HG02973 (cell line): ENCODE measurements around the gene KRAS.
"Not testable (repeated sequence)": the region's sequence is repeated elsewhere in the genome, so short reads cannot be mapped to it uniquely, and the experiment has no call there.

ENCODE experiments used
- ATAC-seq: cut with Tn5 transposase; IDR thresholded peaks from one replicate; pipeline ENCODE4 v1.9.1; 2021; ENCODE audit warnings: moderate library complexity; ENCODE audit not compliant: unreplicated experiment

Gene KRAS

DNA sequence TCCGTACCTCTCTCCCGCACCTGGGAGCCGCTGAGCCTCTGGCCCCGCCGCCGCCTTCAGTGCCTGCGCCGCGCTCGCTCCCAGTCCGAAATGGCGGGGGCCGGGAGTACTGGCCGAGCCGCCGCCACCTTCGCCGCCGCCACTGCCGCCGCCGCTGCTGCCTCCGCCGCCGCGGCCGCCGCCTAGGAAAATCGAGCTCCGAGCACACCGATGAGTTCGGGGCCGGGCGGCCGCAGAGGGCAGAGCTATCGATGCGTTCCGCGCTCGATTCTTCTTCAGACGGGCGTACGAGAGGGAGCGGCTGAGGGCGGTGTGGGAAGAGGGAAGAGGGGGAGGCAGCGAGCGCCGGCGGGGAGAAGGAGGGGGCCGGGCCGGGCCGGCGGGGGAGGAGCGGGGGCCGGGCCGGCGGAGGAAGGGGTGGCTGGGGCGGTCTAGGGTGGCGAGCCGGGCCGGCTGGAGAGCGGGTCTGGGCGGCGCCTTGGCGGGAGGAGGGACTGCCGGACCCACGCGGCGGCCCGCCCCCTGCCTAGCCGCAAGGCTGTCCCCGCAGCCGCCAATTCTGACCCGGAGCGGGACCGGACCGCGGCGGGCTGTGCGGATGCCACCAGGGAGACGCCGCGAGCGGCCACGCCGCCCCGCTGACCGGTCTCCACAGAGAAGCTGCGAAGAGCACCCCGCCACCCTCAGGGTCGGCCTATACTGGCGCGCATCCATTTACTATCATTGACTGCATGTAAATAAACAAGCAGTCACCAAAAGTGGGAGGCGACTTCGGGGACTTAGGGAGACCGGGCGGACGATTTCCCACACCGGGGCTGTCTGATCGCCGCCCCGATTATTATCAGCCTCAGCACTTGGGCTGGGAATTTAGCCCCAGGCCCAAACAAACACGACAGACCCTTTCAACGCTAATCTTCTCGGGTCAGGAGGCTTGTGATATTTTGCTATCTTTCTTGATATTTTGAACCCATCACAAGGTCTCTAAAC is at the start of gene KRAS:
KRAS (minus strand) TSS at position 186 of the 987 bp plus-strand sequence.
- peak; percentile 72 for ATAC-seq

DNA sequence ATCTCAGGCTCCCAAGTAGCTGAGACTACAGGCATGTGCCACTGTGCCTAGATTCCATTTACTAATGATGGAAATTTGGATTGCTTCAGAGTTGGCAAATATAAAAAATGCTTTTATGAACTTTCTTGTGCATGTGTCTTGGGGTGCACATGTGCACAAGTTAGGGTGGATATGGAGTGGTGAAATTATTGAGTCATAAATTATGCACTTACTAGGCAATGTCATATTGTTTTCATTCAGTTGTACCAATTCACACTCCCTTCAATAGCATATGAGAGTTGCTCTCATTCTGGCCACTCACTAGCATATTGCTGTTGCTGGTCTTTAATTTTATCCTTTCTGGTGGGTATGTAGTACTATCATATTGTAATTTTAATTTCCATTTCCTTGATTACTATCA is 45.7 kb upstream of the KRAS start:
- no peak for ATAC-seq

DNA sequence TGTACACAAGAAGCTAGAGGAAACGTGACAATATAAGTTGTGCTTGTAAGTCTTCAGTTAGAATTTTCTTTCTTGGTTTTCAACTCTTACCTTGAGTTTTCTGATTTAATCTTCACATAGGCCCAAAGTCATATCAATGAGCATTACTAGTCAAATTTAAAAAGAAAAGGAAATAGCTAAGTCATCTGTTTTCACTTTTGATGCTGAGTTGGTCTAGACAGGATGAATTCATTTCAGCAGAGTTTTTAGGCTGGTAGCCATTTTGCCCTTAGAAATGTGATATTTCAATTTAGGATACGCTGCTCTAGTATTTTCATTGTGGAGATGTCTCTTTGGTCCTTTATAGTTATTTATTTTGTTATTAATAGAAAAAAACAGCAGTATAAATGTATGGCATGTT is 44.6 kb upstream of the KRAS start:
- no peak for ATAC-seq

DNA sequence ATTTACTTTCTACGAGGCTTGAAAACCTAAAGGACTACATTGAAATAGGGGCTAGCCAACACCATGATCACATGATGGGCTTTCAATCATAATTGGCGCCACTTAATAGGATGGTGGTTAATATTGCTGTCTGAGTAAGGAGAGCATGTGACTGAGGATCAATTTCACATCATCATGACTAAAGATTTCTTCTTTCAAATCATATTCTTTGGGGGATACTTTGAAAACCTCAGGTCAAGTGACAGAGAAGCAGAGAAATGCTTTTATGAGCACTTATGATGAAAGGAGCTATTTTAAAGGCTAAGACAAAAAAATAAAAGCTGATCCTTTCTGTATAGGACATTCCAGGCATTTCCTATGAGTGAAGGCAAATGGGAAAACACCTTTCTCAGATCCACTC is 42.9 kb upstream of the KRAS start:
- ATAC-seq = no peak

DNA sequence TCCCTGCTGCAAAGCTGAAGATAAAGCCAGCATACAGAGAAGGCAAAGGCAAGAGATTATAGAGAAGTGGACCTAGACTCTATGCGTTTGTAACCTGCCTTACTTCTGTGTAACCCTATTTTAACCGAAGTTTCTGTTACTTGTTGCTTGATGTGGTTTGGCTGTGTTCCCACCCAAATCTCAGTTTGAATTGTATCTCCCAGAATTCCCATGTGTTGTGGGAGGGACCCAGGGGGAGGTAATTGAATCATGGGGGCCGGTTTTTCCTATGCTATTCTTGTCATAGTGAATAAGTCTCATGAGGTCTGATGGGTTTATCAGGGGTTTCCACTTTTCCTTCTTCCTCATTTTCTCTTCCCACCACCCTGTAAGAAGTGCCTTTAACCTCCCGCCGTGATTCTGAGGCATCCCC is 42.1 kb upstream of the KRAS start:
- ATAC-seq = not testable (repeated sequence)

DNA sequence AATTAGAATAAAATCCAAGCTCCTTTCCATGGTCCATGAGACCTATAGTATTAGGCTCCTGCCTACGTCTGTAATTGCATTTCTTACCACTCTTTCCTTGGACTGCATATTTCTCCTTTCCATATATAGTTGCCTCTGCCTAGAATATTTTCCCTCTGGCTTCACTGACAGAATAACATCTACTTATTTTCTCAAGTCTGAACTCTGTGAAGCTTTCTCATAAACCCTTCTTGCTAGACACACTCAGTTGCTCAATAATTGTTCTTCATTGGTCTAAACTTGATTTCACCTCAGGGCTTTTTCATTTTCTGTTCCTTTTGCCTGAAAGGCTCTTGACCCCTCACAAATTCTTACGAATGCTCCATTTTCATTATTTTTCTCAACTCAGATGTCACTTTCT is 36.9 kb upstream of the KRAS start:
- ATAC-seq = no peak

DNA sequence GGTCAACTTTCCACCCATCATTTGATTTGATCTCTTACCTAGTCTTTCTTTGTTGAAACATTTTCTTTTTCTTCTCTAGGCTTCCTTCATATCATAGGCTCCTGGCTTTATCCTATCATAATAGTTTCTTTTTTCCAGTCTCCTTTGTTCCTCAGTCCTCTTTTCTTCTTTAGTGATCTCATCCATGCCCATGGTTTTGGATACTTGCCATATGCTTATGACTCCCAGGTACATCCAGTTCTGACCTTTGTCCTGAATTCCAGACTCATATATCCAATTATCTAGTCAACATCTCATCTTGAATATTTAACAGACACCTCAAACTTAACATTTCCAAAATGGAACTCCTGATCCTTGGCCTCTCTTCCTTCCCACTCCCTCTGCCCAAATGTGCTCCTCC is 36.1 kb upstream of the KRAS start:
- ATAC-seq = no peak

DNA sequence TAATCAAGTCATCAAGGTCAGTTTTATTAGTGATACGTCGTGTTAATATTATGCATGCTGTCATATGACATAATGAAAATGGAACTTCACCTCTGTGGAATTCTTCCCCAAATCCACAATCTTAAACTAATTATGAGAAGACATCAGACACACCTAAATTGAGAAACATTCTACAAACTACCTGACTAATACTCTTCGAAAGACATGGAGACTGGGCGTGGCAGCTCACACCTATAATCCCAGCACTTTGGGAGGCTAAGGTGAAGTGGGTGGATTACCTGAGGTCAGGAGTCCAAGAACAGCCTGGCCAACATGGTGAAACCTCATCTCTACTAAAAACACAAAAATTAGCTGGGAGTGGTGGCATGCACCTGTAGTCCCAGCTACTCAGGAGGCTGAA is 33.3 kb upstream of the KRAS start:
- ATAC-seq = no peak

DNA sequence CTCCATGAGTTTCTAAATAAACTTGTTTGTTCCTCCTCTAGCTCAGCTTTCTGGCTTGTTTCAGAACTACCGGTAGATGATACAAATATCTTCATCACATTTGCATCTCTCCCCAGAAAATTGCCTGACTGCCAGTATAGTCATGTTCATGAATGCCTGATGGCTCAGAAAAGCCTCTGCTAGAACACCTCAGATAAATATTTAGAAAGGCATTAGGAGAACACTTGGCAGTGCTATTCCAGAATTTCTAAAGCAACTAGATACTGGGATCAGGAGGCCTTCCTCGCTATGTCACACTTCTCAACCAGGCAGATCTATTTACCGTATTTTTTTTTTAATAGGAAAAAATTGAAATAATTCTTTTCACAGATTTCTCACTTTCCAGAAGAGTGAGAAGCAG is 32.3 kb upstream of the KRAS start:
- ATAC-seq = no peak

DNA sequence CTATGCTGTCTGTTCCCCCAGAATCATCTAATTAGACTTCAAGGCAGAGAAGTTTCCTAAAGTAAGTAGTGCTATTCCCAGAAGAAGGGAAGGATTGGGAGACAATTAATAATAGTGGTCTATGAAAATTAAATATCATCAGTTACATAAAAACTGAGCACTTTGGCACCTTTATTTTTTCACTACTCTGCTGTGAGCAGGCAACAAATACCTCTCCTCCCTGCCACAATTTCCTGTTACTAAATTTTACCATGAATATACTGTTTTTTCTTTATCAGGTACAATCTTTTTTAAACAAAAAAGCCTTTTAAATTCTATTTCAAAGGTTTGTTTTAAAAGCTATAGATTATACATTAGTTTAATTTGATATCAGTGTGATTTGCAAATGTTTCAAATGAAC is 29.4 kb upstream of the KRAS start:
- no peak for ATAC-seq

DNA sequence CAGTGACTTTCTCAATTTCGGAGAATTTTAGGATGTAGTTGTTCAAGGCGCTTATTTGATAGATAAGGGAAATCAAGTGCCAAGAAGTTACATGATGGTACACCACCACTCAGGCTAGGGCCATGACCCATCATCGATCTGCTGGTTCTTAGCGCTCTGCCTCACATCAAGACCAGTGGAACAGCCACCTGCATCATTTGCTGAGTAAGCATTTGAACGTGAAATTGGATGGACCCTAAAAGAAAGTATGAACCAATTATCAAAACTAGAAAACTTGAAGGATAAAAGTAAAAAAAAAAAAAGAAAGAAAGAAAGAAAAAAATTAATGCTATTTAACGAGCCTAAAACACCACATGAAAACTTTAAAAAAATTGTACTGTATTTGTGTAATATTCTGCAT is 27.5 kb upstream of the KRAS start:
- ATAC-seq = no peak

DNA sequence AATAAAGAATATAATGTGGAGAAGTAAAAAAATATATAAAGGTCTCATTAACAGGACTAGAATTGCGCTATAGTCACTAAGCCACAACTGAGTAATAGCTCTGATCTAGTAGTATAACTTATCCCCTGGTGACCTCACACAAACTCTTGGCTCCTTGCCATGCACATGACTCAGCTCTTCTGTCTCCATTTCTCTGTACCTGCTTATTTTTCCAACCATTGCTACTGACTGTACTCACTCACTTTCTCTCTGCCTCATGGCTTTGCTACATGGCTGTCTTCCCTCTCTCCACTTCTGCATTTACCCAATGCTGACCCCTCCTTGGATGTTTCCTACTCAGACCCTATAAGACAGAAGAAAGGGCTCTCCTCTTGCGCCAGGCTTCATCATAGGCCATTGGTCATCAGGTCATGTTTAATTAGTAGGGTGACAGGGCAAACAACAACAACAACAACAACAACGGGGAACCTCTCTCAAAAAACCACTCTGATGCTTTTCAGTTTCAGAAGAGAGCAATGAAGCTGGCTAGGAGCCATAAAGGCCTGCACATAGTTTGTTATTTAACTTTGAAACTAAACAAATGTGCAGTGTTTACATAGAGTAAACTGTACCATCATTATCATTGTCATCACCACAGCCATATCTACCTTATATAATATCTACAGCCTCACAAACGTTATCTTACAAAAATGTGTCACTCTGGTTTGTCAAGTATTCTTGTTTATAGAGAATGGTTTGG is 25.6 kb upstream of the KRAS start:
- peak; percentile 58 for ATAC-seq

DNA sequence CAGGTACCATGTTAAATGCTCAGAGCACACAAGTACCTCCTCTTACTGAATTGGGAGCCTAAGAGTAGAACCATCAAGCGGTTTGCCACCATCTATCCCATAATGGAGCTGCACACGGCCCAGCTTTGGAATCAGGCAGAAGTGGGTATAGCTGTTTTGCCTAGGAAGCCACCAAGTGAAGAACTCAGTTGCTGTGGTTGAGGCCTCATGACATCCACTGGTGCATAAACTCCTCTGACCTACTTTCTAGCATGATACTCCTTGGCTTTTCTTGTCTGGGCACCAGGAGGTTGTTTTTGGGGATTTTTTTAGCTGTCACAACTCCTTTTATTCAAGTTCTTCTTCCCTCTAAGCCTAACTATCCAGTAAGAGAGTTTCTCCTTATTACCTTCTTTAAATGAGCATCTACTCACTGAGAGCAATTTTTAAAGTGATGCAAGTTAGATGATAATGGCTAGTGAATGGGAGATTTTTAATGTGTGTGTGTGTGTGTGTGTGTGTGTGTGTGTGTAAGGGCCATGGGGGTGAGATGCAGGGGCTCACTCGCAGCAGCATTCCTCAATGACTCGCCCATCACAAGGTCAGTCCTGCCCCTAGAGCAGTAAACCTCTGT is 20.9 kb upstream of the KRAS start:
- ATAC-seq = no peak

DNA sequence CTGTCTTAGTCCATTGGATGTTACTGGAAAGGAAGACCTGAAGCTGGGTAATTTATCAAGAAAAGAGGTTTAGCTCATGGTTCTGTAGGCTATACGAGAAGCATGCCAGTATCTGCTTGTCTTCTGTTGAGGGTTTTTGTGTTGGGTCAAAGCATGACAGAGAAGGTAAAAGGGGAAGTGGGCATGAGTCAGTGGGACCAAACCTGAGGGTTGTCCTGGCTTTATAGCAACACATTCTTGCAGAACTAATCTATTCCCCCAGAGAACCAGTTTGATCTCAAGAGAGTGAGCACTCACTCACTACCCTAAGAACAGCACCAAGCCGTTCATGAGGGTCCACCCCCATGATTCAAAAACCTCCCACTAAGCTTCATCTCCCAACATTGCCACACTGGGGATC is 19.0 kb upstream of the KRAS start:
- ATAC-seq = peak; percentile 67

DNA sequence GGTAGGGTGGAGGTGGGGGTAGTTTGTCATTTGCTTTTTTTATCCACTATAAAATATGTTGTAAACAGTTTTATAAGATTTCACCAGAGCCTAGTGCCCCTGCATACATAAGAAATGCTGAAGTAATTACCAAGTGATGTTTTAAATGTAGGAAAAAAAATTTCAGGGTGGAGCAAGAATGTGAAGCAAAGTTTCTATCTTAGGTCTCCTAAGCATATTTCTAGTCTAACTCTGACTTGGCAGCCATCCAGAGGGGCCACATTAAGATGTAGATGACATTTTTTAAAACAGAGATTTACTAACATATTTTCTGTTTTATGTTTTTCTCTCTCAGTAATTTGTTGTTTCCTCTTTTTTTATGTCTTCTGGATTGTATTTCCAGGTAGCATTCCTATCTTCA is 15.8 kb upstream of the KRAS start:
- ATAC-seq = no peak

DNA sequence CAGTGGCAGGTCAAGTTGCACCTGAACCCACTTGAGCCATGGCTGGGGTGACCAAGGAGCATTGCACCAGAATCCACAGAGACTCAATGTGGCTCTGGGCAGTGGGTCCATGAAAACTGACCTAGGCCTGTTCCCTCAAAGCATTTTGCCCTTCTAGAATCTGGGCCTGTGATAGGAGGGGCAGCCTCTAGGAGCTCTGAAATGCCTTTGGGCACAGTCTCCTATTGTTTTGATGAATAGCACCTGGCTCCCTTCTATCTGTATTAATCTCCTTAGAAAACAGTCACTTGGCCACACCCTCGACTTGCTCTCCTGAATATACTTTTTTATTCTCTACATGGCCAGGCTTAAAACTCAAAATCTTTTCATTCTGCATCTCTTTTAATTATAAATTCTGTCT is 14.1 kb upstream of the KRAS start:
- ATAC-seq = no peak

DNA sequence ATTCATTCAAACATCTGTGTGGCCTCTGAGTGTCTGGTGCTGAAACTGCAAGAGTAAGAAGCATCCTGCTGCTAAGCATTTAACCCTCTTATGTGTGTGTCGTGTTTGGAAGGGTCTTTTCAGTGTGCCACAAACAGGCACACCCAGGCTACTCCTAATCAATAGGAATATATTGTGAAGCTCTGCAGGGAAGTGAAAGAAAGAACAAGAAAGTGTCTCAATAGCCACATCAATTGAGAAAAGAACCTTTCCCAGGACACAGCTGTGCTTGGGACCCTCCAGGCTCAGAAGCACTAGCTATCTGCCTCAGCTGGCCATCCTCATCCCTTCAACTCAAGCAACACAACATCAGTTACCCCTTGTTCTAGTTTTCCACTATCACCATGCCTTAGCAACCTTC is 13.4 kb upstream of the KRAS start:
- no peak for ATAC-seq

DNA sequence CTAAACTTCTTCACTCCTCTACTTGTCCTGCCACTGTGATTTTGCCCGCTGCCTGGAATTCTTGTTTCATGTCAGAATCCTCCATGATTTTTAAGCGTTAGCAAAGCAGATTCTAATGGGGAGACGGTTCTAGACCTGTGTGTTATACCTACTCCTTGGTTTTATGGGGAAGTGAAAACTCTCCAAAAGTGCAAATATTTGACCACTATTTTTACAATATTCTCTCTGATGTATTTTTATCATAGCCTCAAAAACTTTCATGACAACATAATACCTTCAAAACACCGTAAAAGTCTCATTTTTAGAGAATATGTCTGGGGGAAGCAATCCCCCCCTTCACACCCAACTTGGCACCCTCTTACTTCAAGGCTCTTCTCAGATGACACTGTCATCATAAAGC is 12.9 kb upstream of the KRAS start:
- no peak for ATAC-seq

DNA sequence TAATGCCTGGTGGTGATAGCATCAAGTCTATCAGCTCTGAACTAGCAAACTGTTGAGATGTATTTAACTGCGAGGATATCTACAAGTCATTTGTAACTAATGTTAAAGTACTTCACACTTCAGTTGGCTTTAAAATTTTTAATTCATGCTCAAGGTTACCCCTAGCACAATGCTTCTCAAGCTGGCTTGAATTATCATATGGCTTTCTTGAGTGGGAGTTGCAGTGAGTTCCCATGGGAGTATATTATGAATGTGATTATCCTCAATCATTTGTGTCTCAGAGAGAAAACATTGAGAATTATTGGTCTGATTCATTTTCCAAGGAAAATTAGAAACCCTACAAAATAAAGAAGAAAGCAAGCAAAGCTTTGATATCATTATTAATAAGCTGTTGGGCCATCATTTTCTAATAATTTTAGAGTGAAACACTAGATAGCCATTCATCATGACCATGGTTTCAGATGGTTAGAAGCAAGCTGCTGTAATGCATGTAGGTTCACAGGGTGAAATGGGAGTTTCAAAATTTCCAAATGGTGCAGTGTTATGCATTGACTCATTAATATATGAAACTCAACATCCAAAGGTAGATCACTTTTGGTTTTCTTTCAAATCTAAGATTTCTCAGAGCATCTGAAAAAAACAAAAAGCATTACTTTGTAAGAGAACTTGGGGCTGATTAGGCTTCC is 11.8 kb upstream of the KRAS start:
- no peak for ATAC-seq

DNA sequence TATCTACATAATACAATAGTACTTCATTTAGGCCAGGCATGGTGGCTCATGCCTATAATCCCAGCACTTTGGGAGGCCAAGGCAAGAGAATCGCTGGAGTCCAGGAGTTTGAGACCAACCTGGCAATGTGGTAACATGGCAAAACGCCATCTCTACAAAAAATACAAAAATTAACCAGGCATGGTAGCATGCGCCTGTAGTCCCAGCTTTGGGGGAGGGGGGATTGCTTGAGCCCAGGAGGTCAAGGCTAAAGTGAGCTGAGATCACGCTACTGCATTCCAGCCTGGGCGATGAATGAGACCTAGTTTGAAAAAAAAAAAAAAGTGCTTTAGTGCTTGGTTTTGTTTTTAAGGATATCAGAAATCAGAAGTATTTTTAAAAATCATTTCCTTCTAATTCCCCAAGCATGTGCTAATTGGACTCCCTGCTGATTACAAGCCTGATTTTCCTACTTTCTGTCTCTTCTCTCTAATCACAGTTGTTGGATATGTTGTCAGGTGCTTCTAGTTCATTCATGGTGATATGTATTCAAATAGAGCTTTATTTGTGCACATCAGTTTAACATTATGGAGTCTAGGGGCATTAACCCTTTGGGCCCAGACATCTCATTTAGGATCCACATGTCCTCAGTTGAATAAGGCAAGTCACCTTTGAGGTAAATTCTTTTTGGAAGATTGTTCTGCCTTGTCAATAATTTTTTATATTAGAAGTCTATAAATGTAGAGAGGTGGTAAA is 7.0 kb upstream of the KRAS start:
- ATAC-seq = no peak
